HepG2 (cell line): ENCODE data around the gene STYK1.

Experiments
- CEBPB ChIP-seq: IDR thresholded peaks from 2 replicates; pipeline ENCODE4 v1.6.1; 2011; ENCODE audit warnings: low read depth, low read length, improper control_type of control experiment, borderline replicate concordance
- CTCF ChIP-seq: sonication (generic); formaldehyde crosslinking; IDR thresholded peaks from 2 replicates; pipeline ENCODE4 v1.5.0; 2020; ENCODE audit warnings: mild to moderate bottlenecking, missing genetic modification reagents, moderate library complexity
- GABPA ChIP-seq, 2 experiments: IDR thresholded peaks; 2 replicates each; pipeline ENCODE4 v1.6.1; 2011 to 2016; ENCODE audit warnings: low read depth in 2 of 2, low read length in 1 of 2, missing biosample characterization in 1 of 2, missing genetic modification characterization in 1 of 2
- KDM1A ChIP-seq: IDR thresholded peaks from 2 replicates; pipeline ENCODE4 v1.6.1; 2016; ENCODE audit warnings: missing compliant biosample characterization
- MAZ ChIP-seq, 2 experiments: sonication (generic) in 1 of 2; formaldehyde crosslinking in 1 of 2; IDR thresholded peaks; 2 replicates each; pipeline versions ENCODE4 v1.5.0 to v1.6.1; 2012 to 2020; ENCODE audit warnings: low read depth in 2 of 2, mild to moderate bottlenecking in 2 of 2, borderline replicate concordance in 1 of 2, improper control_type of control experiment in 1 of 2, low read length in 1 of 2, missing genetic modification reagents in 1 of 2, moderate library complexity in 1 of 2
- POLR2A ChIP-seq, 2 experiments: IDR thresholded peaks; 2 replicates each; pipeline ENCODE4 v1.6.1; 2011; ENCODE audit warnings: low read depth in 2 of 2, low read length in 2 of 2, mild to moderate bottlenecking in 1 of 2, moderate library complexity in 1 of 2; ENCODE audit not compliant: insufficient read depth in 1 of 2
- POLR2AphosphoS5 ChIP-seq: IDR thresholded peaks from 2 replicates; pipeline ENCODE4 v1.6.1; 2012; ENCODE audit warnings: low read depth, low read length
- RBM22 ChIP-seq: fragments of 200-400 bp; formaldehyde crosslinking; optimal IDR thresholded peaks from 2 replicates; pipeline ENCODE3; 2017; ENCODE audit warnings: mild to moderate bottlenecking, low read length, moderate library complexity
- REPIN1 ChIP-seq: sonication (generic); formaldehyde crosslinking; IDR thresholded peaks from 2 replicates; pipeline ENCODE4 v1.8.0; 2022; ENCODE audit warnings: missing genetic modification reagents, low read depth, mild to moderate bottlenecking, borderline replicate concordance
- YY1 ChIP-seq: IDR thresholded peaks from 2 replicates; pipeline ENCODE4 v1.6.1; 2011; ENCODE audit warnings: low read length, low read depth, moderate library complexity, mild to moderate bottlenecking; ENCODE audit not compliant: insufficient read depth, insufficient replicate concordance
- ZBTB20 ChIP-seq: sonication (generic); formaldehyde crosslinking; IDR thresholded peaks from 2 replicates; pipeline ENCODE4 v1.8.1; 2023; ENCODE audit warnings: missing genetic modification reagents, low read depth, mild to moderate bottlenecking, borderline replicate concordance
- ZMYM3 ChIP-seq: sonication (generic); formaldehyde crosslinking; IDR thresholded peaks from 2 replicates; pipeline ENCODE4 v1.5.1; 2020; ENCODE audit warnings: mild to moderate bottlenecking, missing genetic modification reagents
- ZNF383 ChIP-seq: sonication (generic); formaldehyde crosslinking; IDR thresholded peaks from 2 replicates; pipeline ENCODE4 v1.4.0; 2020; ENCODE audit warnings: missing genetic modification reagents, mild to moderate bottlenecking, borderline replicate concordance

- TF ChIP-seq CTCF (no peak), POLR2AphosphoS5 (no peak), ZBTB20 (CRISPR knock-in tag) (no peak), ZMYM3 (CRISPR knock-in tag) (no peak), MAZ (IDR thresholded peaks at IDR 0.05; ENCODE audit: borderline replicate concordance, low read depth, low read length) (no peak), MAZ (CRISPR knock-in tag; IDR thresholded peaks at IDR 0.05; ENCODE audit: low read depth) (no peak), YY1 (no peak), KDM1A (CRISPR knock-in tag) (no peak), GABPA (IDR thresholded peaks at IDR 0.05; ENCODE audit: low read depth, low read length) (no peak), GABPA (CRISPR knock-in tag; IDR thresholded peaks at IDR 0.05; ENCODE audit: low read depth) (no peak), REPIN1 (CRISPR knock-in tag) (no peak), RBM22 (no peak), ZNF383 (no peak), CEBPB (no peak), POLR2A (IDR thresholded peaks at IDR 0.05; ENCODE audit: insufficient read depth in 1 of 2, low read depth in 2 of 2, low read length in 2 of 2) (no peak)
These were observed 27.9 kb downstream of the STYK1 start for GRCh38 chr12:10645910-10646309.
